HCT116 (cell line): ENCODE measurements around the gene WASHC2A. TPM values are rescaled to one million over a fixed set of nuclear protein-coding genes. Genes with fewer than 3 reads are reported as not detected.
"Not testable (repeated sequence)": the region's sequence is repeated elsewhere in the genome, so short reads cannot be mapped to it uniquely, and the experiment has no call there.

Experiments
- ATAC-seq: fragments of 200-7000 bp; cut with Tn5 transposase; 2 replicates; pipeline ENCODE4 v1.9.1; 2020; ENCODE audit warnings: mild to moderate bottlenecking, moderate library complexity
- BruUV-seq: library from RNA; stranded (reverse); fragments of 400-500 nt; replicated peaks from 2 replicates; lab custom pipeline; 2021; lab: Mats Ljungman, UMichigan
- CTCF ChIA-PET: fragments of 300-600 bp; sonication (Branson Sonifier 250); formaldehyde crosslinking; loops from one replicate; lab custom pipeline; 2021; ENCODE audit warnings: antibody characterized with exemption; lab: Charles Lee
- POLR2A ChIA-PET: fragments of 300-600, 350-600 bp; sonication (Branson Sonifier 250); formaldehyde crosslinking; loops from one replicate; lab custom pipeline; 2021; ENCODE audit warnings: antibody characterized with exemption; lab: Charles Lee
- RAD21 ChIA-PET, 2 experiments: fragments of 300-600 bp; sonication (Branson Sonifier 250); formaldehyde crosslinking; loops; one replicate each; lab custom pipeline; 2023; ENCODE audit warnings: low total read pairs in 2 of 2; ENCODE audit not compliant: uncharacterized antibody in 2 of 2, unreplicated experiment in 2 of 2, low non-redundant PET in 1 of 2; lab: Charles Lee
- DNase-seq: peaks from one replicate; pipeline ENCODE4 v3.0.0-alpha.2; 2010; ENCODE audit warnings: low read depth, low spot score
- H2AFZ ChIP-seq: fragments of 200-600 bp; shearing (Covaris generic), sonication (generic); 2 replicates; pipeline ENCODE4 v1.6.1; 2017; ENCODE audit warnings: low read depth, mixed run types, mixed read lengths, antibody characterized with exemption, low read length; ENCODE audit not compliant: poor library complexity, severe bottlenecking
- H3K27ac ChIP-seq: 2 replicates; pipeline ENCODE4 v1.5.1; 2012; ENCODE audit warnings: low read depth, low read length
- H3K27me3 ChIP-seq: fragments of 200-600 bp; sonication (generic); 2 replicates; pipeline ENCODE4 v1.6.1; 2016; ENCODE audit warnings: mixed run types, low read length, mixed read lengths; ENCODE audit not compliant: insufficient read depth
- H3K36me3 ChIP-seq, 2 experiments: fragments of 200-500 bp in 1 of 2; fragments of 200-600 bp in 1 of 2; sonication (Bioruptor generic) in 1 of 2; sonication (generic) in 1 of 2; 2 replicates each; pipeline versions ENCODE4 v1.5.1 to v1.6.1; 2014 to 2016; ENCODE audit warnings: low read length in 2 of 2, inconsistent platforms in 1 of 2, mixed read lengths in 1 of 2, mixed run types in 1 of 2; ENCODE audit not compliant: insufficient read depth in 2 of 2, control insufficient read depth in 1 of 2
- H3K4me1 ChIP-seq, 2 experiments: fragments of 200-600 bp in 1 of 2; sonication (generic) in 1 of 2; 2 replicates each; pipeline versions ENCODE4 v1.5.1 to v1.6.1; 2012 to 2017; ENCODE audit warnings: low read length in 2 of 2, inconsistent platforms in 1 of 2, mild to moderate bottlenecking in 1 of 2, mixed read lengths in 1 of 2, mixed run types in 1 of 2, moderate library complexity in 1 of 2; ENCODE audit not compliant: insufficient read depth in 2 of 2, control insufficient read depth in 1 of 2
- H3K4me2 ChIP-seq: fragments of 200-600 bp; sonication (generic); 2 replicates; pipeline ENCODE4 v1.6.1; 2017; ENCODE audit warnings: mixed run types, low read length, mixed read lengths
- H3K4me3 ChIP-seq, 2 experiments: fragments of 200-600 bp in 1 of 2; sonication (generic) in 1 of 2; replicated peaks in 1 of 2; 2 replicates each; pipeline ENCODE4 v1.5.1; 2011 to 2016; ENCODE audit warnings: low read length in 2 of 2, control low read depth in 1 of 2, low read depth in 1 of 2, mild to moderate bottlenecking in 1 of 2, mixed read lengths in 1 of 2, mixed run types in 1 of 2
- H3K79me2 ChIP-seq: fragments of 200-600 bp; sonication (generic); 2 replicates; pipeline ENCODE4 v1.6.1; 2017; ENCODE audit warnings: mild to moderate bottlenecking, mixed run types, low read length, moderate library complexity, mixed read lengths; ENCODE audit not compliant: insufficient read depth
- H3K9ac ChIP-seq: fragments of 200-600 bp; sonication (generic); 2 replicates; pipeline ENCODE4 v1.6.1; 2016; ENCODE audit warnings: low read length, mixed read lengths
- H3K9me2 ChIP-seq: fragments of 200-600 bp; sonication (generic), shearing (Covaris generic); 2 replicates; pipeline ENCODE4 v1.6.1; 2017; ENCODE audit warnings: mixed run types, mild to moderate bottlenecking, moderate library complexity; ENCODE audit not compliant: insufficient read depth
- H3K9me3 ChIP-seq, 2 experiments: fragments of 200-500 bp in 1 of 2; fragments of 200-600 bp in 1 of 2; sonication (Bioruptor generic) in 1 of 2; sonication (generic) in 1 of 2; 2 replicates each; pipeline ENCODE4 v1.6.1; 2014 to 2017; ENCODE audit warnings: low read length in 2 of 2, mixed read lengths in 2 of 2, inconsistent platforms in 1 of 2, low read depth in 1 of 2, mild to moderate bottlenecking in 1 of 2, mixed run types in 1 of 2, moderate library complexity in 1 of 2; ENCODE audit not compliant: control insufficient read depth in 1 of 2, insufficient read depth in 1 of 2
- H4K20me1 ChIP-seq: fragments of 200-600 bp; sonication (generic), shearing (Covaris generic); 2 replicates; pipeline ENCODE4 v1.6.1; 2017; ENCODE audit warnings: mixed run types, mild to moderate bottlenecking, moderate library complexity; ENCODE audit not compliant: insufficient read depth
- CBX3 ChIP-seq: IDR thresholded peaks from 2 replicates; pipeline ENCODE4 v1.6.1; 2012; ENCODE audit warnings: low read depth
- ELF1 ChIP-seq: IDR thresholded peaks from 2 replicates; pipeline ENCODE4 v1.6.1; 2012; ENCODE audit warnings: low read depth, borderline replicate concordance
- EZH2 ChIP-seq: fragments of 200-600 bp; sonication (generic); IDR thresholded peaks from 2 replicates; pipeline ENCODE4 v1.6.1; 2017; ENCODE audit warnings: antibody characterized with exemption, mixed run types
- FOSL1 ChIP-seq: IDR thresholded peaks from 2 replicates; pipeline ENCODE4 v1.6.1; 2012; ENCODE audit warnings: low read depth
- JUND ChIP-seq: IDR thresholded peaks from 2 replicates; pipeline ENCODE4 v1.6.1; 2012
- RAD21 ChIP-seq: IDR thresholded peaks from 2 replicates; pipeline ENCODE4 v1.6.1; 2012; ENCODE audit warnings: low read depth, mild to moderate bottlenecking
- REST ChIP-seq: IDR thresholded peaks from 2 replicates; pipeline ENCODE4 v1.6.1; 2012; ENCODE audit warnings: low read depth
- SIN3A ChIP-seq: IDR thresholded peaks from 2 replicates; pipeline ENCODE4 v1.6.1; 2012; ENCODE audit warnings: low read depth
- SP1 ChIP-seq: IDR thresholded peaks from 2 replicates; pipeline ENCODE4 v1.6.1; 2012; ENCODE audit warnings: low read depth
- SRF ChIP-seq: IDR thresholded peaks from 2 replicates; pipeline ENCODE4 v1.6.1; 2012; ENCODE audit warnings: low read depth
- ZFX ChIP-seq: fragments of 450-650 bp; IDR thresholded peaks from 2 replicates; pipeline ENCODE4 v1.6.1; 2017
- ZNF274 ChIP-seq: fragments of 200-500 bp; sonication (Bioruptor generic); IDR thresholded peaks from 2 replicates; pipeline ENCODE4 v1.6.1; 2014; ENCODE audit warnings: mild to moderate bottlenecking, low read depth, low read length, inconsistent platforms
- intact Hi-C: fragments of 100-400 bp; cut with micrococcal nuclease; formaldehyde crosslinking; loops from 2 replicates; pipeline ENCODE4 v1.10.0; 2022
- total RNA-seq: library from RNA; stranded (reverse); gene quantifications from one replicate; pipeline ENCODE4 v1.2.1, GENCODE V29; 2021; ENCODE audit not compliant: unreplicated experiment
- TF ChIP-seq, protein P1 (sequence below): IDR thresholded peaks from 2 replicates; pipeline ENCODE4 v1.6.1; 2012
- TF ChIP-seq, protein P2 (sequence below), 3 experiments: fragments of 200-600 bp in 1 of 3; sonication (generic) in 1 of 3; IDR thresholded peaks in 2 of 3; conservative IDR thresholded peaks in 1 of 3; 2 replicates each; pipeline ENCODE4 v1.5.1; 2012 to 2017; ENCODE audit warnings: low read depth in 2 of 3, low read length in 2 of 3, antibody characterized with exemption in 1 of 3, borderline replicate concordance in 1 of 3, control low read depth in 1 of 3, mild to moderate bottlenecking in 1 of 3, mixed read lengths in 1 of 3, mixed run types in 1 of 3, moderate library complexity in 1 of 3; ENCODE audit not compliant: insufficient read depth in 1 of 3
- TF ChIP-seq, protein P3 (sequence below): IDR thresholded peaks from 2 replicates; pipeline ENCODE4 v1.6.1; 2012

The WASHC2A gene
- total RNA-seq, 1 experiment from 2014 or later: 19.2 TPM

DNA sequence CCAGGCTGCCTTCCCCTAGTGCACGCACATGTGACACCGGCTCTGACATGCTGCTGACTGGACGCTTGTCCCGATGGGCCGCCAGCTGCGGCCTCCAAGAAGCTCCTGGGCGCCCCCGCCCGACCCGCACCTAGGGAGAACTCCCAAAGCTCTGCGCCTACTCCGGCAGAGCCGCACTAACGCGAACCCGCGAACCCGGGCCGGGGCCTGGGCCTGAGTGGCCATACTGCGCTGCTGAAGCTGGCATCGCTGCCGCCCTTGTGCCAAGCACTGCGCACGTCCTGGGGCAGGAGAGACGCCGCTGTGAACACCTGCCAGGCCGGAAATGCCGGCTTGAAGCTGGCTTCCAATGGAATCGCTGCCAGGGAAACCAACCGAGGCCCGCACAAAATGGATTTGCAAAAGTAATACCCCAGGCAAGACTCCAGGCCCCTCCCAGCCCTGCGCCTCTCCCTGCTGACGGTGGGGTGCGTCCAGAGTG, 85.1 kb downstream of the WASHC2A start:
- Histone ChIP-seq H3K9ac (no peak overlapping the region), H3K4me3 (no peak overlapping the region), H2AFZ (no peak overlapping the region), H4K20me1 (no peaks in the 10 kb centered on the region), H3K4me1 (no peaks in the 10 kb centered on the region), H3K79me2 (no peaks in the 10 kb centered on the region), H3K9me2 (no peaks in the 10 kb centered on the region), H3K9me3 (no peaks in the 10 kb centered on the region), H3K36me3 (no peaks in the 10 kb centered on the region), H3K27me3 (no peaks in the 10 kb centered on the region), H3K27ac (no peak overlapping the region), H3K4me2 (no peak overlapping the region)
- TF ChIP-seq JUND (no peak), SP1 (no peak), ELF1 (no peak), FOSL1 (no peak), SIN3A (no peak), REST (no peak), EZH2 (no peak), CBX3 (no peak), ZNF274 (no peak), SRF (no peak), ZFX (no peak), RAD21 (no peak)
- TF ChIP-seq, protein P1, sequence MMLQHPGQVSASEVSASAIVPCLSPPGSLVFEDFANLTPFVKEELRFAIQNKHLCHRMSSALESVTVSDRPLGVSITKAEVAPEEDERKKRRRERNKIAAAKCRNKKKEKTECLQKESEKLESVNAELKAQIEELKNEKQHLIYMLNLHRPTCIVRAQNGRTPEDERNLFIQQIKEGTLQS: no peak
- TF ChIP-seq, protein P2, sequence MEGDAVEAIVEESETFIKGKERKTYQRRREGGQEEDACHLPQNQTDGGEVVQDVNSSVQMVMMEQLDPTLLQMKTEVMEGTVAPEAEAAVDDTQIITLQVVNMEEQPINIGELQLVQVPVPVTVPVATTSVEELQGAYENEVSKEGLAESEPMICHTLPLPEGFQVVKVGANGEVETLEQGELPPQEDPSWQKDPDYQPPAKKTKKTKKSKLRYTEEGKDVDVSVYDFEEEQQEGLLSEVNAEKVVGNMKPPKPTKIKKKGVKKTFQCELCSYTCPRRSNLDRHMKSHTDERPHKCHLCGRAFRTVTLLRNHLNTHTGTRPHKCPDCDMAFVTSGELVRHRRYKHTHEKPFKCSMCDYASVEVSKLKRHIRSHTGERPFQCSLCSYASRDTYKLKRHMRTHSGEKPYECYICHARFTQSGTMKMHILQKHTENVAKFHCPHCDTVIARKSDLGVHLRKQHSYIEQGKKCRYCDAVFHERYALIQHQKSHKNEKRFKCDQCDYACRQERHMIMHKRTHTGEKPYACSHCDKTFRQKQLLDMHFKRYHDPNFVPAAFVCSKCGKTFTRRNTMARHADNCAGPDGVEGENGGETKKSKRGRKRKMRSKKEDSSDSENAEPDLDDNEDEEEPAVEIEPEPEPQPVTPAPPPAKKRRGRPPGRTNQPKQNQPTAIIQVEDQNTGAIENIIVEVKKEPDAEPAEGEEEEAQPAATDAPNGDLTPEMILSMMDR (IDR thresholded peaks at IDR 0.05 in 2 of 3, conservative IDR thresholded peaks at IDR 0.05 in 1 of 3; ENCODE audit: borderline replicate concordance in 1 of 3, insufficient read depth in 1 of 3, low read depth in 2 of 3, low read length in 2 of 3): no peak
- TF ChIP-seq, protein P3, sequence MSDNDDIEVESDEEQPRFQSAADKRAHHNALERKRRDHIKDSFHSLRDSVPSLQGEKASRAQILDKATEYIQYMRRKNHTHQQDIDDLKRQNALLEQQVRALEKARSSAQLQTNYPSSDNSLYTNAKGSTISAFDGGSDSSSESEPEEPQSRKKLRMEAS: no peak
- ATAC-seq (no peak), DNase-seq (no peak)
- ChIA-PET RAD21 (no interaction called here), CTCF (no interaction called here), POLR2A (no interaction called here)
- intact Hi-C loops: no loop called here
- BruUV-seq: no TSS peak

GRCh38 chr10:50157868-50158267, 90.1 kb downstream of the WASHC2A start:
- RAD21 ChIA-PET, H3K9me3 ChIP-seq, H4K20me1 ChIP-seq, BruUV-seq, H3K9ac ChIP-seq, CTCF ChIA-PET, H3K4me3 ChIP-seq, H3K4me1 ChIP-seq, H3K27me3 ChIP-seq, H3K27ac ChIP-seq, H3K79me2 ChIP-seq, H3K36me3 ChIP-seq, intact Hi-C loops, ATAC-seq, POLR2A ChIA-PET, DNase-seq, H3K9me2 ChIP-seq, H2AFZ ChIP-seq, H3K4me2 ChIP-seq: not testable (repeated sequence)
